UCSD-AML1 (cell line): ENCODE data around the gene ANXA6.

Experiments
- DNase-seq: peaks from one replicate; lab custom pipeline; 2025; ENCODE audit not compliant: unreplicated experiment; lab: John Stamatoyannopoulos, UW

Gene ANXA6

GRCh38 chr5:151154931-151155774, 2.4 kb downstream of the ANXA6 start:
- DNase-seq: no peak

DNA sequence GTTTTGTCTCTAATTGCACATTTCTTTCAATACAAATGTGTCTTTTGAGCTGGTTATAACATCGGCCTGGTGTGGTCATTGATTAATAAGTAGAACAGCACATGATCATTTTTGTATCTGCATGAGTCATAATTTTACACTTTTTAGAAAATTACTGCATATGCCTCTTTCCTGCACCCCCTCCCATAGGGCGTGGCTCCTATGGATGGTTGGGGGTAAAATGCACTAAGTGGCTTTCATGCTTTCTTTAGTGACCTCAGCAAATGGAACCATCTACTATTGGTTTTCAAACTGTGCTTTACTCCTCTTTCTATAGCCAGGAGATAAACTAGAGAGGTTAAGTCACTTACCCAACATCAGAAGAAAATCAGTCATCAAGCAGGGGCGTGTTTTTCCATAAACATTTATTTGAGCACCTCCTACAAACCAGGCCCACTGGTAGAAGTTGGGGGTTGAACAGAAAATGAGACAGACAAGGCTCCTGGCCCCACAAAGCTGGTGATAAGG, 3.8 kb downstream of the ANXA6 start:
- DNase-seq: no peak

- no peak for DNase-seq
Observed at GRCh38 chr5:151153300-151153699, 4.3 kb downstream of the ANXA6 start.

DNA sequence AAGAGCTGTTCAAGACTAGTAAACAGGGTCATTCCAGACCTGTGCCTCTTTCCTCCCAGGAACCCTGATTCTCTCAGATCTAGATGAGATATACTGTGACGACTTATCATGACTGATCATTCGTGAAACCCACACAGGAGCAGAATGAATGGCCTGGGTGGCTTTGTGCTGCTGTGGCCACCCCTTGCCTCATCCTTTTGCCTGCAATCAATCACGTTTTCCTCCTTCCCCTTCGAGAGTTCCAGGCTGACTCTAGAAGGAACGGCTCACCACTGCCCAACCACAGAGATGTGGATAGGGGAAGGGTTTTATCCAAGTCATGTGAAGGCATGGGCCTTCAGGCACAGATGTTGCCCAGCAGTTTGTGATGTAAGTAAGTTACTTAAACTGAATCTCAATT, 5.8 kb downstream of the ANXA6 start:
- peak; percentile 58 for DNase-seq

DNA sequence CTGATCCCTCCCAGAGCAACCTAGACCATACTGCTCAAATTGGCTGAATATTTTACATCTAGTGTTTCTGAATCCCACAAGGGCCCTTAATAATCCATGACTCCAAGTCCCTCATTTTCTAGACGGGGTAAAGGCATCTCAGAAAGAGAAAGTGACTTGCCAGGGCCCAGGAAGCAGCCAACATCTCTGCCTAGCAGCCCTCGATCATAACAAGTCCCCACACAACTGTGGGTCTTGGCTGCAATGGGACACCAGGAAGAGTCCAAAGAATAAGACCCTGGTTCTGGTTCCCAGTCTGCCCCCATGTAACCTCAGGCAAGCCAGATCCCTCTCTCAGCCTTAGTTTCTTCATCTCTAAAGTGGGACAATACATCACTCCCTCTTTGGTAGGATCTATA, 6.3 kb downstream of the ANXA6 start:
- no peak for DNase-seq

- peak; percentile 75 for DNase-seq
Observed at GRCh38 chr5:151150471-151151262, 6.9 kb downstream of the ANXA6 start.

DNA sequence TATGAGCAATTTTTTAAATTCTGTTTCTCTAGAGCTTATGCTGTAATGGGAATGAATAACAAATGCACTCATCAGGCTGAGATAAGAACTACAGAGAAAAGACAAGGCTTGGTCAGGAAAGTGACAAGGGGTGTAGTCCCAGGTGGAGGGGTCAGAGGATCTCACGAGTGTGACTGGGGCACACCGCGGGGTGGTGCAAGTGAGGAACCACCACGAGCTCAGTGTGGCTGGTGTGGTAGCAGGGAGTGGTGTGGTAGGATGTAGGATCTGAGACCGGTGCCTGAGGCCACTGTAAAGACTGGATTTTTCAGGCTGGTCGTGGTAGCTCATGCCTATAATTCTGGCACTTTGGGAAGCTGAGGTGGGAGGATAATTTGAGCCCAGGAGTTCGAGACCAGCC, 9.0 kb downstream of the ANXA6 start:
- no peak for DNase-seq

- DNase-seq: no peak
Observed at GRCh38 chr5:151147033-151147432, 10.5 kb downstream of the ANXA6 start.

GRCh38 chr5:151146061-151146460, 11.5 kb downstream of the ANXA6 start:
- no peak for DNase-seq

- no peak for DNase-seq
Observed at GRCh38 chr5:151144922-151145321, 12.7 kb downstream of the ANXA6 start.

DNA sequence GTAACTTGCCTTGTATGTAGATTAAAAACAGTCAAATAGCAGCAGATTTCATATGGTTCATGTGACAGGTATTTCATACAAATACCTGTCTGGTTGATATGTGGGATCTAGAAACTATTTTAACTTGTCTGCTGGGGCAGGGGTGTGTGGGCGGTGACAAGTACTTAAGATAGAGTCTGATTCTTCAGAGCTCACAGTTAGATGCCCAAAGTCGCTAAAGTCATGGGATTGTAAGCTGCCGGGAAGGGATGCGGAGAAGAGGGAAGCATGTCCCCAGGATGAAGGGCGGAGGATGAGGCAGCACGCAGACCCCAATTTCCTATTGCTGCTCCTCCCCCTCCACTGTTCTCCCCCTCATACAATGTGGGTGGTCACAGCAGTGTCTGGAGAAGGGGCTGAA, 13.3 kb downstream of the ANXA6 start:
- DNase-seq: no peak

DNA sequence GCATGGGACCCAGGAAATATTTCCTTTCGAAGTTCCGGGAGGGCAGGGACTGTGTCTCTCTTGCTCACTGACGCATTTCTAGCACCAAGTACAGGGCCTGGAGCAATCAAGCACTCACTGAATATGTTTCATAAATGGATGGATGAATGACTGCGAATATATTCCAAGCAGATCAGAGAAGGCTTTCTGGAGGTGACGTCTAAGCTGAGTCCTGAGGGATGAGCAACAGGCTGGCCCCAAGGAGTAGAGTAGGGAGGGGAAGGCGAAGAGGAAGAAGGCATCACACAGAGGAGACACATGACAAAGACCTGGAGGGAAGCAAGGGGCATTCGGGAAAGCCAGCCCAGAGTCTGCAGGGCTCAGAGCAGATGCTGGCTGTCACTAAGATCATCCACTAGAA, 13.9 kb downstream of the ANXA6 start:
- DNase-seq: no peak

DNA sequence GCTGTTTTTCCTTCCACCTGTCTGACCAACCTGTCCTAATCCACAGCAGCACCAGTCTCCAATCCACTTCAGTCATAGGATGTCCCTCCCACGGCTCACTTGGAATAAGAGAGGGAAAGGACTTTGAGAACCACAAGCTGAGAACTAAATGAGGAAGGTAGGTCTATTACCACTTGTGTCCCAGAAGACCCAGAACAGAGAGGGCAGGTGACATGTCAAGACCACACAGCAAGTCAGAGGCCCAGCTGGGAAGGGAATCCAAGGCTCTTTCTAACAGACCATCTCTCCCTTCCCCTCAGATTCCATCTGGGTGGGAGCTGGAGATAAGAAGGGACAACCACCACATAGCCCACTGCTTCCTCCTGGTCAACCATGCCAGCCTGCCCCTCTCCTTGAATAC, 14.6 kb downstream of the ANXA6 start:
- DNase-seq: no peak

DNA sequence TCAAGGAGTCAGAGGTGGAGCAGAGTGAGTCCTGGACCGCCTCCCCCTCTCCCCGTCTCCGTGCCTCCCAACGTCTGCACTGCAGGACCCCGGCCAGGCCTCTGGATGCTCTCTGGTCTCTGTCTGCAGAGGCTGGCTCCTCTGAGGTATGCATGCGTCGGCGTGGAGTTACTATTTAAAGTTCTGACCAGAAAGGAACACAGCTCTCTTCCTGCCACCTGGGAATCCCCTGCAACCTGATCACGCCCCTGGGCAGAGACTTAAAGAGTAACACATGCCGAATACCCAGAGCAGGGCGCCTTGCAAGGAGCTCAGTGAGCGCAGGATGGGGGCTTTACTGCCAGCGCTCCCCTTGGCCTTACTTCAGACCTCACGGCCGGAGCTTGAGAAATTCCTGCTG, 16.0 kb downstream of the ANXA6 start:
- no peak for DNase-seq

DNA sequence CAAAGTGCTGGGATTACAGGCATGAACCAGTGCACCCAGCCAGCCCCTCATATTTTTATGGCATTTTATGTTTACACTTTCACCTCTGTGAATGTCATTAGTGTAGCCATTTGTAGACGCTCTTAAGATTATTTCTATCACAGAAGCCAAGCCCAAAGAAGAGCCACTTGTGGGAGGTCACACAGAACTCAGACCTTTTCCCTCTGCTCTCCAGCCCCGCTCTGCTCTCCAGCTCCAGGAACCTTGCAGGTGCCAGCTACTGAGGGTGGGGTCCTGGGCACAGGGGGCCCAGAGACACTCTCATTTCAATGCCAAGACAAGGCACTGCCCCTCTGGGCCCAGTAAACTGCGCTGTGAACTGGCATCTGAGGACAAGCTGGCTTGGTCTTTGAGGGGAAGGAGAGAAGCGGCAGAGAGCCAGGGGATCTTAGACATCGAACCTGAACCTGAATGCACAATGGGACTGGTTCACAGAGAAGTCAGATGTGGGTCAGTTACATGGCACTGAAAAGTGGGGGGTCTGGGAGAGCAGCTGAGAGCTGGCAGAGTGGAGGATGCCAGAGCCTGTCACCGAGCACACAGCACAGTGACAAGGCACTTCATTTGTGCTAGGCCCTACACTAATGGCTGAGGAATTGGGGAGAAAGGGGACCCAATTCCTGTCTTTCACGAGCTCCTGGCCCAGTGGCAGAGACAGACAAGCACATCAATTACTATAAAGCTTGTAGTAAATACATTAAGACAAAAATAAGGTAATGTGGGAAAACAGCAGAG, 16.7 kb downstream of the ANXA6 start:
- no peak for DNase-seq

- DNase-seq: no peak
Observed at GRCh38 chr5:151139646-151140045, 17.9 kb downstream of the ANXA6 start.

DNA sequence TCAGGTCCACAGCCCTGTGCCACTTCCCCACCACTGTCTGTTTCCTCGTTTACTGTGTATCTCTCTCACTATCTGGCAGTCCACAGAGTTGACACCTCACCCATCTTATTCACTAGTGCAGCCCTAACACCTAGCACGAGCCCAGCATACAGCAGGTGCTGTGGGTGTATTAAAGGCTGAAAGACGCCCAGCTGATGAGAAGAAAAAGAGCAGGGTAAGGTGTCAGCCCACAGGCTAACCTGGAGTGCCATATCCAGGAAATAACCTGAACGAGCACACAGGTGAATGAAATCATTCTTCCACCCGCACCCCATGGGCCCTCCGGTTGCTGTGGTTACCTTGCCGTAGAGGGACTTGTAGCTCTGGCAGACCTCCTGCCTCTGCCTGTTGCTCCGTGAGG, 18.6 kb downstream of the ANXA6 start:
- no peak for DNase-seq

GRCh38 chr5:151138114-151138513, 19.5 kb downstream of the ANXA6 start:
- DNase-seq: no peak

GRCh38 chr5:151137067-151137825, 20.3 kb downstream of the ANXA6 start:
- no peak for DNase-seq

DNA sequence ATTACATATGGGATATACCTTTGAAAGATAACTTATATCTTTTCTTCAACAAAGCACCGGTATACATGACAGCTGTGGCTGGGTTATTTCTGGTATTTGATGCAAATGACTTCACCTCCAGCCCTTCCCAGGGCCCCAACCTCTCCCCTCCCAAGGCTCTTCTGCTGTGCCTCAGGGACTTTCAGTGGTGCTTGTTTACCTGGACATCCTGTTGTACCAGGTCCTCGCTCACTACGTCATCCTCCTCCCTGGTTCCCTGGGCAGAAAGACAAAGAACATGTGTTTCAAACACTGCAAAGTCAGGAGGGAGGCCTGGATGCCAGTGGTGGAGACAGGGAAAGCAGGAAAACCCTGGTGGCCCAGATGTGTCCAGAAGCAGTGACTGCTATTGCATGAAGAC, 23.4 kb downstream of the ANXA6 start:
- no peak for DNase-seq

GRCh38 chr5:151132963-151133362, 24.6 kb downstream of the ANXA6 start:
- DNase-seq: no peak
